Osteocyte (in vitro differentiated cells): ENCODE measurements around the gene BCAT1. TPM values are rescaled to one million over a fixed set of nuclear protein-coding genes. Genes with fewer than 3 reads are reported as not detected.

ENCODE experiments used
- DNase-seq: peaks from one replicate; pipeline ENCODE4 v3.0.0; 2021; ENCODE audit warnings: mixed read lengths; ENCODE audit not compliant: unreplicated experiment; ENCODE audit errors: extremely low spot score
- H3K27ac Mint-ChIP-seq: one replicate; pipeline ENCODE4 v1.8.0; 2021; ENCODE audit warnings: mild to moderate bottlenecking, mixed read lengths; ENCODE audit not compliant: unreplicated experiment
- H3K27me3 Mint-ChIP-seq: one replicate; pipeline ENCODE4 v1.8.0; 2021; ENCODE audit warnings: mixed read lengths; ENCODE audit not compliant: unreplicated experiment
- H3K36me3 Mint-ChIP-seq: one replicate; pipeline ENCODE4 v1.8.0; 2021; ENCODE audit warnings: mixed read lengths; ENCODE audit not compliant: unreplicated experiment
- H3K4me1 Mint-ChIP-seq: one replicate; pipeline ENCODE4 v1.8.0; 2021; ENCODE audit warnings: mixed read lengths; ENCODE audit not compliant: unreplicated experiment
- H3K4me3 Mint-ChIP-seq: one replicate; pipeline ENCODE4 v1.8.0; 2021; ENCODE audit warnings: mild to moderate bottlenecking, moderate library complexity, mixed read lengths; ENCODE audit not compliant: unreplicated experiment
- H3K9me3 Mint-ChIP-seq: one replicate; pipeline ENCODE4 v1.8.0; 2021; ENCODE audit warnings: mixed read lengths; ENCODE audit not compliant: unreplicated experiment
- total RNA-seq: library from RNA; stranded (reverse); gene quantifications from 2 replicates; pipeline ENCODE4 v1.2.1, GENCODE V29; 2021
- TF ChIP-seq, protein P1 (sequence below): fragments of 200-600 bp; sonication (generic); IDR thresholded peaks from 2 replicates; pipeline ENCODE4 v1.5.0; 2021; ENCODE audit warnings: antibody characterized with exemption, mild to moderate bottlenecking, moderate library complexity

BCAT1 gene
- total RNA-seq, 1 donor from 2014 or later = 155 TPM

- peaks cover 64% of the 10 kb centered on the region for H3K36me3 Mint-ChIP-seq
- no peak overlapping the region for H3K4me3 Mint-ChIP-seq
- peak overlapping the region; percentile 1 for H3K27ac Mint-ChIP-seq
- TF ChIP-seq, protein P1, sequence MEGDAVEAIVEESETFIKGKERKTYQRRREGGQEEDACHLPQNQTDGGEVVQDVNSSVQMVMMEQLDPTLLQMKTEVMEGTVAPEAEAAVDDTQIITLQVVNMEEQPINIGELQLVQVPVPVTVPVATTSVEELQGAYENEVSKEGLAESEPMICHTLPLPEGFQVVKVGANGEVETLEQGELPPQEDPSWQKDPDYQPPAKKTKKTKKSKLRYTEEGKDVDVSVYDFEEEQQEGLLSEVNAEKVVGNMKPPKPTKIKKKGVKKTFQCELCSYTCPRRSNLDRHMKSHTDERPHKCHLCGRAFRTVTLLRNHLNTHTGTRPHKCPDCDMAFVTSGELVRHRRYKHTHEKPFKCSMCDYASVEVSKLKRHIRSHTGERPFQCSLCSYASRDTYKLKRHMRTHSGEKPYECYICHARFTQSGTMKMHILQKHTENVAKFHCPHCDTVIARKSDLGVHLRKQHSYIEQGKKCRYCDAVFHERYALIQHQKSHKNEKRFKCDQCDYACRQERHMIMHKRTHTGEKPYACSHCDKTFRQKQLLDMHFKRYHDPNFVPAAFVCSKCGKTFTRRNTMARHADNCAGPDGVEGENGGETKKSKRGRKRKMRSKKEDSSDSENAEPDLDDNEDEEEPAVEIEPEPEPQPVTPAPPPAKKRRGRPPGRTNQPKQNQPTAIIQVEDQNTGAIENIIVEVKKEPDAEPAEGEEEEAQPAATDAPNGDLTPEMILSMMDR = no peak
- no peaks in the 10 kb centered on the region for H3K27me3 Mint-ChIP-seq
- H3K9me3 Mint-ChIP-seq = peaks cover 4% of the 10 kb centered on the region
- peaks cover 51% of the 10 kb centered on the region for H3K4me1 Mint-ChIP-seq
- DNase-seq = no peak
Observed at GRCh38 chr12:24861766-24862540, 86.9 kb downstream of the BCAT1 start.

DNA sequence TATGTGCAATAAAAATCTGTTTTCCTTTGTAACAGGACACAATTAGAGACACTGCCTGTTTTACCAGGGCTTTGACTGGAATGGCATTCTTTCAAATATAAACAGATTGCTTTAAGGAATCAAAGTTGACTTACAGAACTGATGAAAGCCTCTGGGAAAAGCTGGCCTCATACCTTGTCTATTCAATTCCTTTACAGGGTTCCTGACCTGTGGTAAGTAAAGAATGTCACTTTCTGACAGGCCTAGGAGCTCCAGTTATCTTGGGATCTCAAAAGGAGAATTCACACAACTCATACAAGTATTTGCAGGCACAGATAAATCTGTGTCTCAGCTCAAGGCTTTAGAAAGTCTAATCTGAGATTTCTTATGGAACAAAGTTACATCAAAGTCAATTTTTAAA, 88.4 kb downstream of the BCAT1 start:
- peaks cover 63% of the 10 kb centered on the region for H3K36me3 Mint-ChIP-seq
- H3K4me3 Mint-ChIP-seq = no peak overlapping the region
- no peak for DNase-seq
- H3K27me3 Mint-ChIP-seq = no peaks in the 10 kb centered on the region
- H3K27ac Mint-ChIP-seq = peak overlapping the region; percentile 40
- peaks cover 4% of the 10 kb centered on the region for H3K9me3 Mint-ChIP-seq
- TF ChIP-seq, protein P1 = no peak
- peaks cover 60% of the 10 kb centered on the region for H3K4me1 Mint-ChIP-seq

DNA sequence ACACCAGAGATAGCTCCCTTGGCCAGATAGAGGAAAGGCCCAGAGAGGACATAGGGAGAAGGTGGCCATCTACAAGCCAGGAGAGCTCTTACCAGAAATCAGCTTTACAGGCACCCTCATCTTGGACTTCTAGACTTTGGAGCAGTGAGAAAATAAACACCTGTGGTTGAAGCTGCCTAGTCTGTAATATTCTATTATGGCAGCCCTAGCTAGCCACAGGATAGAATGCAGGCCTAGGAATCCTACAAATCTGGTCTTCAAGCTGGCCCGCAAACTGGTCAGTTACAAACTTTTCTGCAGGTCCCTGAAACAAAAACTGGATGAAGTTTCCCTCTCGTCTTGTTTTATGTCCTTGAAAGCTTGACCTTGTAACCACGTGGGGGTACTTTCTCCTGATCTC, 92.4 kb downstream of the BCAT1 start:
- H3K27ac Mint-ChIP-seq = peak overlapping the region; percentile 82
- H3K9me3 Mint-ChIP-seq = peaks cover 3% of the 10 kb centered on the region
- H3K36me3 Mint-ChIP-seq = peaks cover 48% of the 10 kb centered on the region
- TF ChIP-seq, protein P1 = no peak
- H3K4me3 Mint-ChIP-seq = no peak overlapping the region
- DNase-seq = no peak
- H3K4me1 Mint-ChIP-seq = peaks cover 68% of the 10 kb centered on the region
- H3K27me3 Mint-ChIP-seq = no peaks in the 10 kb centered on the region

DNA sequence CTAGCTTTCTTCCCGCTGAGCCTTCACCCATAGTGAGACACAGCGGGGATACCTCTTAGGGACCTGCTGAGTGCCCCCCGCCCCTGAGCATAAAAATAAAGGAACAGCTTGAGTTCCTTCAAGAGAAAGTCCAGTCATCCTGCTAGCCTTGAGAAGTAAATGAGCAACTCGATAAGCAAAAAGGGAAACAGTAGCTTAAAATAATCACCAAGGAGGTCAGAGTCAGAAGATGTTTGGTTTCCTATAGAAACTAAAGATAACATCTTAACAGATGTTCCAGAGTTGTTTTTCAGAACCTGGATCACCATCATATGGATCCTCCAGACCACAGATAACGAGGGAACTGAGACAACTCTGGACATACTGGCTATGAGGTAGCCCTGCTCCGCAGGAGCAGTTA, 94.0 kb downstream of the BCAT1 start:
- Mint-ChIP-seq H3K4me3 (no peak overlapping the region), H3K27ac (peak overlapping the region; percentile 82), H3K4me1 (peaks cover 52% of the 10 kb centered on the region), H3K27me3 (no peaks in the 10 kb centered on the region), H3K9me3 (no peaks in the 10 kb centered on the region), H3K36me3 (peaks cover 41% of the 10 kb centered on the region)
- TF ChIP-seq, protein P1 = no peak
- no peak for DNase-seq

- peak overlapping the region; percentile 82 for H3K27ac Mint-ChIP-seq
- H3K36me3 Mint-ChIP-seq = peaks cover 35% of the 10 kb centered on the region
Observed at GRCh38 chr12:24854017-24854416, 94.9 kb downstream of the BCAT1 start.

More at GRCh38 chr12:24854017-24854416, 94.9 kb downstream of the BCAT1 start:
- Mint-ChIP-seq H3K9me3 (no peaks in the 10 kb centered on the region), H3K4me3 (no peak overlapping the region), H3K4me1 (peaks cover 49% of the 10 kb centered on the region), H3K27me3 (no peaks in the 10 kb centered on the region)
- no peak for DNase-seq
- TF ChIP-seq, protein P1 = no peak
